IPS DF 6.9 (cell line): Measurements from ENCODE around the gene GPR3.

Experiments
- DNase-seq: peaks from one replicate; pipeline ENCODE4 v3.0.0-alpha.2; 2013; ENCODE audit warnings: low read depth, low spot score
- H3K27ac ChIP-seq: one replicate; pipeline ENCODE4 v1.5.1; 2013; ENCODE audit warnings: low read length, control low read depth
- H3K27me3 ChIP-seq: 2 replicates; pipeline ENCODE4 v1.6.1; 2013; ENCODE audit warnings: mild to moderate bottlenecking, low read length; ENCODE audit not compliant: control insufficient read depth, insufficient read depth
- H3K36me3 ChIP-seq: 2 replicates; pipeline ENCODE4 v1.6.1; 2013; ENCODE audit warnings: low read length; ENCODE audit not compliant: control insufficient read depth, insufficient read depth
- H3K4me1 ChIP-seq: 2 replicates; pipeline ENCODE4 v1.6.1; 2013; ENCODE audit warnings: low read length; ENCODE audit not compliant: control insufficient read depth, insufficient read depth
- H3K4me3 ChIP-seq: 2 replicates; pipeline ENCODE4 v1.5.1; 2013; ENCODE audit warnings: mild to moderate bottlenecking, low read length
- H3K9me3 ChIP-seq: 2 replicates; pipeline ENCODE4 v1.6.1; 2013; ENCODE audit warnings: low read length, inconsistent platforms; ENCODE audit not compliant: control insufficient read depth, insufficient read depth
- WGBS: extraction: QIAGEN DNeasy Blood & Tissue Kit; methylation state at CpG from one replicate; pipeline ENCODE4 v1.1.7; 2013; ENCODE audit warnings: mixed read lengths, missing lambda C conversion rate; ENCODE audit not compliant: insufficient read length, insufficient coverage; 5-methylcytosine and 5-hydroxymethylcytosine counted together

Gene GPR3

GRCh38 chr1:27350663-27351540 is 41.5 kb upstream of the GPR3 start:
- no peaks in the 10 kb centered on the region for H3K9me3 ChIP-seq
- H3K4me1 ChIP-seq: peaks cover 4% of the 10 kb centered on the region
- H3K36me3 ChIP-seq: no peaks in the 10 kb centered on the region
- no peak overlapping the region for H3K27ac ChIP-seq
- no CpG with 5 or more reads among the region's 62 CpGs for WGBS
- H3K27me3 ChIP-seq: no peaks in the 10 kb centered on the region
- DNase-seq: peak; percentile 94
- H3K4me3 ChIP-seq: peak overlapping the region; percentile 38; the same call in 1 of the 2 replicates

- no peak for DNase-seq
- no peaks in the 10 kb centered on the region for H3K36me3 ChIP-seq
- H3K27ac ChIP-seq: no peak overlapping the region
- H3K4me3 ChIP-seq: peak overlapping the region; percentile 38; the same call in 1 of the 2 replicates
- WGBS: no CpG with 5 or more reads among the region's 8 CpGs
- no peaks in the 10 kb centered on the region for H3K27me3 ChIP-seq
- no peaks in the 10 kb centered on the region for H3K9me3 ChIP-seq
- H3K4me1 ChIP-seq: peaks cover 4% of the 10 kb centered on the region
These were observed 40.8 kb upstream of the GPR3 start for GRCh38 chr1:27351541-27352107.

DNA sequence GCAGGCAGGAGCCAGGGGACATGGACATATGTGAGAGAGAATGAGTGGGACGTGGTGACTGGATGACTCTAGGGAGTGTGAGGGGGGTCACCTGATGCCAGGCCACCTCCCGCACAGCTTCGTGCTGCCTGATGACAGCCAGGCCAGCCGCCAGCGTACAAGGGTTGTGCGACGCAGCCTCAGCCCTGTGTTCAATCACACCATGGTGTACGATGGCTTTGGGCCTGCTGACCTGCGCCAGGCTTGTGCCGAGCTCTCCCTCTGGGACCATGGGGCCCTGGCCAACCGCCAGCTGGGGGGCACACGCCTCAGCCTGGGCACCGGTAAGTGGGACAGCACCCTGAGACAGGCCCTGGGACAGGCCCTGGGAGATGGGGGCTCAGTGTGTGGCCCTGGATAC is 39.3 kb upstream of the GPR3 start:
- WGBS: no CpG with 5 or more reads among the region's 13 CpGs
- Histone ChIP-seq H3K9me3 (no peaks in the 10 kb centered on the region), H3K27ac (no peak overlapping the region), H3K4me1 (peaks cover 6% of the 10 kb centered on the region), H3K4me3 (no peak overlapping the region), H3K27me3 (no peaks in the 10 kb centered on the region; the same call in 1 of the 2 replicates), H3K36me3 (no peaks in the 10 kb centered on the region)
- no peak for DNase-seq

DNA sequence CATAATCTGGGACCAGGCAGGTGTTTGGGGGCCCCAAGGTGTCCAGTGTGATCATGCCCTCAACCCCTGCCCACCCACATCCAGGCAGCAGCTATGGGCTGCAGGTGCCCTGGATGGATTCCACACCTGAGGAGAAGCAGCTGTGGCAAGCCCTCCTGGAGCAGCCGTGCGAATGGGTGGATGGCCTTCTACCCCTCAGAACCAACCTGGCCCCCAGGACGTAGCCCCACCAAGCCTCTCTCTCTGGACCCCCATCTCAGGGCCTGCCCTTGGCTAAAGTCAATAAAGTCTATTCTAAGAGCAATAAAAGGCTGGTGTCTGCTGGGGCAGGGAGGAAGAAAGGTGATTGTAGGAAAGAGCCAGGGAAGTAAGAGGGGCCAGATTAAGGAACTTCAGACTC is 38.8 kb upstream of the GPR3 start:
- H3K36me3 ChIP-seq: no peaks in the 10 kb centered on the region
- DNase-seq: no peak
- no CpG with 5 or more reads among the region's 3 CpGs for WGBS

GRCh38 chr1:27355683-27356082 is 36.7 kb upstream of the GPR3 start:
- H3K27me3 ChIP-seq: peaks cover 9% of the 10 kb centered on the region; the same call in 1 of the 2 replicates
- no peaks in the 10 kb centered on the region for H3K9me3 ChIP-seq
- WGBS: no CpG with 5 or more reads among the region's 5 CpGs
- no peak overlapping the region for H3K27ac ChIP-seq
- DNase-seq: no peak
- H3K4me3 ChIP-seq: no peak overlapping the region
- H3K4me1 ChIP-seq: peaks cover 4% of the 10 kb centered on the region
- H3K36me3 ChIP-seq: no peaks in the 10 kb centered on the region

More for the DNA sequence above, 38.8 kb upstream of the GPR3 start:
- peaks cover 6% of the 10 kb centered on the region for H3K4me1 ChIP-seq
- no peak overlapping the region for H3K27ac ChIP-seq
- no peaks in the 10 kb centered on the region for H3K9me3 ChIP-seq
- H3K27me3 ChIP-seq: no peaks in the 10 kb centered on the region; the same call in 1 of the 2 replicates
- no peak overlapping the region for H3K4me3 ChIP-seq

- H3K4me3 ChIP-seq: no peak overlapping the region
These were observed 36.2 kb upstream of the GPR3 start for GRCh38 chr1:27356277-27356618.

GRCh38 chr1:27356619-27357280 is 35.7 kb upstream of the GPR3 start:
- WGBS: no CpG with 5 or more reads among the region's 37 CpGs

More at GRCh38 chr1:27356277-27356618, 36.2 kb upstream of the GPR3 start:
- H3K9me3 ChIP-seq: no peaks in the 10 kb centered on the region
- H3K36me3 ChIP-seq: no peaks in the 10 kb centered on the region
- peaks cover 13% of the 10 kb centered on the region; the same call in 1 of the 2 replicates for H3K27me3 ChIP-seq
- peaks cover 4% of the 10 kb centered on the region for H3K4me1 ChIP-seq
- WGBS: no CpG with 5 or more reads among the region's 13 CpGs
- H3K27ac ChIP-seq: no peak overlapping the region
- no peak for DNase-seq

GRCh38 chr1:27357281-27358037 is 35.0 kb upstream of the GPR3 start:
- Histone ChIP-seq H3K27ac (no peak overlapping the region), H3K4me1 (peaks cover 4% of the 10 kb centered on the region), H3K36me3 (no peaks in the 10 kb centered on the region), H3K9me3 (no peaks in the 10 kb centered on the region), H3K4me3 (no peak overlapping the region), H3K27me3 (peaks cover 16% of the 10 kb centered on the region; the same call in 1 of the 2 replicates)
- WGBS: no CpG with 5 or more reads among the region's 40 CpGs
- DNase-seq: no peak

More at GRCh38 chr1:27356619-27357280, 35.7 kb upstream of the GPR3 start:
- H3K4me1 ChIP-seq: peaks cover 4% of the 10 kb centered on the region
- H3K27ac ChIP-seq: no peak overlapping the region
- H3K27me3 ChIP-seq: peaks cover 16% of the 10 kb centered on the region; the same call in 1 of the 2 replicates
- DNase-seq: no peak
- no peaks in the 10 kb centered on the region for H3K9me3 ChIP-seq
- H3K4me3 ChIP-seq: no peak overlapping the region
- no peaks in the 10 kb centered on the region for H3K36me3 ChIP-seq

- Histone ChIP-seq H3K27me3 (peaks cover 16% of the 10 kb centered on the region; the same call in 1 of the 2 replicates), H3K4me1 (peaks cover 4% of the 10 kb centered on the region), H3K4me3 (no peak overlapping the region), H3K27ac (no peak overlapping the region), H3K9me3 (no peaks in the 10 kb centered on the region), H3K36me3 (no peaks in the 10 kb centered on the region)
- WGBS: no CpG with 5 or more reads among the region's 21 CpGs
- no peak for DNase-seq
These were observed 34.1 kb upstream of the GPR3 start for GRCh38 chr1:27358038-27358927.
